ENCODE measurements around the gene DPT.

DPT gene

GRCh38 chr1:168760781-168761180, 31.8 kb upstream of the DPT start:
- no peak overlapping the region for H3K4me3 ChIP-seq (ENCODE audit: low read length in 2 of 2)
- no peaks in the 10 kb centered on the region for H3K27me3 ChIP-seq (ENCODE audit: control insufficient read depth in 1 of 2, insufficient read depth in 2 of 2, low read length in 2 of 2)
- H3K9ac ChIP-seq (ENCODE audit: low read length in 2 of 2) = no peak overlapping the region
- no peaks in the 10 kb centered on the region for H3K9me3 ChIP-seq (ENCODE audit: control insufficient read depth in 2 of 2, low read length in 2 of 2)
- no peak overlapping the region for H3K27ac ChIP-seq (ENCODE audit: low read length)
- H3K4me1 ChIP-seq (ENCODE audit: control insufficient read depth, insufficient read depth, low read length) = no peaks in the 10 kb centered on the region
- H3K36me3 ChIP-seq (ENCODE audit: control insufficient read depth in 2 of 2, insufficient read depth in 2 of 2, low read length in 2 of 2) = no peaks in the 10 kb centered on the region

- no peak overlapping the region for H3K9ac ChIP-seq (ENCODE audit: low read length in 2 of 2)
- no peaks in the 10 kb centered on the region for H3K9me3 ChIP-seq (ENCODE audit: control insufficient read depth in 2 of 2, low read length in 2 of 2)
- H3K27me3 ChIP-seq (ENCODE audit: control insufficient read depth in 1 of 2, insufficient read depth in 2 of 2, low read length in 2 of 2) = no peaks in the 10 kb centered on the region
- H3K4me1 ChIP-seq (ENCODE audit: control insufficient read depth, insufficient read depth, low read length) = no peaks in the 10 kb centered on the region
- H3K4me3 ChIP-seq (ENCODE audit: low read length in 2 of 2) = no peak overlapping the region
- no peaks in the 10 kb centered on the region for H3K36me3 ChIP-seq (ENCODE audit: control insufficient read depth in 2 of 2, insufficient read depth in 2 of 2, low read length in 2 of 2)
- no peak overlapping the region for H3K27ac ChIP-seq (ENCODE audit: low read length)
Observed at GRCh38 chr1:168760241-168760640, 31.2 kb upstream of the DPT start.

DNA sequence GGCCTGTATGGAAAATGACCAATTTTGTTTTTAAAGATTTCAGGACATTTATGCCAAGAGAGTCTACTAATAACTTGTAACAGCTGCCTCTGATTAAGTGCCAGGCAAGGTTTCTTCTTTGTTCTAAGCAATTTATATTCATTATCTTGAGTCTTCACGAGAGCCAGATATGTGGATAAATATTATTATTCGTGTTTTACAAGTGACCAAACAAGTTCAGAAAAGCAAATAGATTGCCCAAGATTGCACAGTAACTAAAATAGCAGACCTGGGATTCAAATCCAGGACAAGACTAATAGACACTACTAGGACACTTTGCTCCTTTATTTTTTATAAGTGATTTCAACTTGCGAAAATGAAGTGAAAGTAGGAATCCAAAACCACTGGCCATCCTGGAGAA, 30.1 kb upstream of the DPT start:
- no peaks in the 10 kb centered on the region for H3K36me3 ChIP-seq (ENCODE audit: control insufficient read depth in 2 of 2, insufficient read depth in 2 of 2, low read length in 2 of 2)
- H3K4me1 ChIP-seq (ENCODE audit: control insufficient read depth, insufficient read depth, low read length) = no peaks in the 10 kb centered on the region
- no peak overlapping the region for H3K4me3 ChIP-seq (ENCODE audit: low read length in 2 of 2)
- H3K27me3 ChIP-seq (ENCODE audit: control insufficient read depth in 1 of 2, insufficient read depth in 2 of 2, low read length in 2 of 2) = no peaks in the 10 kb centered on the region
- H3K27ac ChIP-seq (ENCODE audit: low read length) = no peak overlapping the region
- H3K9me3 ChIP-seq (ENCODE audit: control insufficient read depth in 2 of 2, low read length in 2 of 2) = no peaks in the 10 kb centered on the region
- H3K9ac ChIP-seq (ENCODE audit: low read length in 2 of 2) = no peak overlapping the region

- H3K36me3 ChIP-seq (ENCODE audit: control insufficient read depth in 2 of 2, insufficient read depth in 2 of 2, low read length in 2 of 2) = no peaks in the 10 kb centered on the region
- no peak overlapping the region for H3K9ac ChIP-seq (ENCODE audit: low read length in 2 of 2)
- H3K27me3 ChIP-seq (ENCODE audit: control insufficient read depth in 1 of 2, insufficient read depth in 2 of 2, low read length in 2 of 2) = no peaks in the 10 kb centered on the region
- no peak overlapping the region for H3K27ac ChIP-seq (ENCODE audit: low read length)
- no peak overlapping the region for H3K4me3 ChIP-seq (ENCODE audit: low read length in 2 of 2)
- H3K9me3 ChIP-seq (ENCODE audit: control insufficient read depth in 2 of 2, low read length in 2 of 2) = no peaks in the 10 kb centered on the region
- no peaks in the 10 kb centered on the region for H3K4me1 ChIP-seq (ENCODE audit: control insufficient read depth, insufficient read depth, low read length)
Observed at GRCh38 chr1:168758503-168758902, 29.5 kb upstream of the DPT start.

GRCh38 chr1:168755800-168756418, 26.9 kb upstream of the DPT start:
- Histone ChIP-seq H3K9ac (ENCODE audit: low read length in 2 of 2) (no peak overlapping the region), H3K27ac (ENCODE audit: low read length) (no peak overlapping the region), H3K36me3 (ENCODE audit: control insufficient read depth in 2 of 2, insufficient read depth in 2 of 2, low read length in 2 of 2) (no peaks in the 10 kb centered on the region), H3K9me3 (ENCODE audit: control insufficient read depth in 2 of 2, low read length in 2 of 2) (no peaks in the 10 kb centered on the region), H3K27me3 (ENCODE audit: control insufficient read depth in 1 of 2, insufficient read depth in 2 of 2, low read length in 2 of 2) (no peaks in the 10 kb centered on the region), H3K4me1 (ENCODE audit: control insufficient read depth, insufficient read depth, low read length) (no peaks in the 10 kb centered on the region), H3K4me3 (ENCODE audit: low read length in 2 of 2) (no peak overlapping the region)

GRCh38 chr1:168752171-168752832, 23.3 kb upstream of the DPT start:
- Histone ChIP-seq H3K27me3 (ENCODE audit: control insufficient read depth in 1 of 2, insufficient read depth in 2 of 2, low read length in 2 of 2) (no peaks in the 10 kb centered on the region), H3K9ac (ENCODE audit: low read length in 2 of 2) (no peak overlapping the region), H3K4me1 (ENCODE audit: control insufficient read depth, insufficient read depth, low read length) (no peaks in the 10 kb centered on the region), H3K36me3 (ENCODE audit: control insufficient read depth in 2 of 2, insufficient read depth in 2 of 2, low read length in 2 of 2) (no peaks in the 10 kb centered on the region), H3K9me3 (ENCODE audit: control insufficient read depth in 2 of 2, low read length in 2 of 2) (no peaks in the 10 kb centered on the region), H3K4me3 (ENCODE audit: low read length in 2 of 2) (no peak overlapping the region), H3K27ac (ENCODE audit: low read length) (no peak overlapping the region)

DNA sequence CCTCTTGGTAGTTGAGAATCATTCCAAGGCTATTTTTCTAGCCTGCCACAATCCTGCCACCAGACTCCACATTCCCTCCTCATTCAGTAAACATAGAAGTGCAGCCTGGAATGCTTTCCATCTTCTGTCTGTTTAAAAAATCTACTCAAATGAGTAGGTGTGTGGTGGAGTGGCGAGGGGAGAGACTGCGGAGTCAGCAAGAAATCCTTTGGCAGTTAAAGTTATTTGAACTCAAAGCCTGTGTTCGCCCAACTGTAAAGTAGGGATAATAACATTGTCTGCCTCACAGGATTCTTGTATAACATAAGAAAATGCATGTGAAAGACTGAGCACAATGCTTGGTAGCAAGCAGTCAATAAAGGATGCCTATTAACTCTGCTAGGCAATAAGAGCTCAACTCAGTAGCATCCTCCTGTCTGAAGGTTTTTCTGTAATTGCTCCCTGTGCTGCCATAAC, 22.2 kb upstream of the DPT start:
- H3K9me3 ChIP-seq (ENCODE audit: control insufficient read depth in 2 of 2, low read length in 2 of 2) = no peaks in the 10 kb centered on the region
- no peaks in the 10 kb centered on the region for H3K27me3 ChIP-seq (ENCODE audit: control insufficient read depth in 1 of 2, insufficient read depth in 2 of 2, low read length in 2 of 2)
- no peak overlapping the region for H3K27ac ChIP-seq (ENCODE audit: low read length)
- no peak overlapping the region for H3K4me3 ChIP-seq (ENCODE audit: low read length in 2 of 2)
- no peak overlapping the region for H3K9ac ChIP-seq (ENCODE audit: low read length in 2 of 2)
- H3K4me1 ChIP-seq (ENCODE audit: control insufficient read depth, insufficient read depth, low read length) = no peaks in the 10 kb centered on the region
- H3K36me3 ChIP-seq (ENCODE audit: control insufficient read depth in 2 of 2, insufficient read depth in 2 of 2, low read length in 2 of 2) = no peaks in the 10 kb centered on the region

- H3K27me3 ChIP-seq (ENCODE audit: control insufficient read depth in 1 of 2, insufficient read depth in 2 of 2, low read length in 2 of 2) = no peaks in the 10 kb centered on the region
- H3K9ac ChIP-seq (ENCODE audit: low read length in 2 of 2) = no peak overlapping the region
- no peak overlapping the region for H3K27ac ChIP-seq (ENCODE audit: low read length)
- H3K4me1 ChIP-seq (ENCODE audit: control insufficient read depth, insufficient read depth, low read length) = peaks cover 9% of the 10 kb centered on the region
- no peak overlapping the region for H3K4me3 ChIP-seq (ENCODE audit: low read length in 2 of 2)
- H3K36me3 ChIP-seq (ENCODE audit: control insufficient read depth in 2 of 2, insufficient read depth in 2 of 2, low read length in 2 of 2) = no peaks in the 10 kb centered on the region
- H3K9me3 ChIP-seq (ENCODE audit: control insufficient read depth in 2 of 2, low read length in 2 of 2) = no peaks in the 10 kb centered on the region
Observed at GRCh38 chr1:168742994-168743650, 14.1 kb upstream of the DPT start.

DNA sequence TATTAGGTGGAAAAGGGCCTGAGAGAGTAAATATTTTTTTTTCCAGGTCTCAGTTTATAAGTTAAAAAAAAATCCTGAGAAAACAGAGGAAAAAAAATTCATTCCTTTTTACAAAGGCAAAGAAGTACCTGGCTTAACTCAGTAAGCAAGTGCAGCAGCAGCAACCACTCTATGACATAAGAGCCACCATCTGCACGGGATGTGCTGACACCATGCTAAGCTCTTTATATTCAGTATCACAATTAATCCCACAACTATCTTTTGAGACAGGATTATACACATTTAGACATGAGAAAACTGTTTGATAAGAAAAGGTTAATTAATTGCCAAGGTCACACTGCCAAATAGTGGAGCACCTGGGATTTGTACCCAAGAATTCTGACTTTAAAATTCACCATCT, 13.4 kb upstream of the DPT start:
- H3K9me3 ChIP-seq (ENCODE audit: control insufficient read depth in 2 of 2, low read length in 2 of 2) = no peaks in the 10 kb centered on the region

GRCh38 chr1:168739908-168740307, 10.9 kb upstream of the DPT start:
- no peaks in the 10 kb centered on the region for H3K9me3 ChIP-seq (ENCODE audit: control insufficient read depth in 2 of 2, low read length in 2 of 2)
- H3K4me1 ChIP-seq (ENCODE audit: control insufficient read depth, insufficient read depth, low read length) = peaks cover 20% of the 10 kb centered on the region
- H3K27ac ChIP-seq (ENCODE audit: low read length) = no peak overlapping the region
- no peak overlapping the region for H3K4me3 ChIP-seq (ENCODE audit: low read length in 2 of 2)
- H3K36me3 ChIP-seq (ENCODE audit: control insufficient read depth in 2 of 2, insufficient read depth in 2 of 2, low read length in 2 of 2) = no peaks in the 10 kb centered on the region
- no peaks in the 10 kb centered on the region for H3K27me3 ChIP-seq (ENCODE audit: control insufficient read depth in 1 of 2, insufficient read depth in 2 of 2, low read length in 2 of 2)
- H3K9ac ChIP-seq (ENCODE audit: low read length in 2 of 2) = no peak overlapping the region

More for the DNA sequence above, 13.4 kb upstream of the DPT start:
- no peak overlapping the region for H3K4me3 ChIP-seq (ENCODE audit: low read length in 2 of 2)
- H3K4me1 ChIP-seq (ENCODE audit: control insufficient read depth, insufficient read depth, low read length) = peaks cover 16% of the 10 kb centered on the region
- H3K9ac ChIP-seq (ENCODE audit: low read length in 2 of 2) = no peak overlapping the region
- no peaks in the 10 kb centered on the region for H3K36me3 ChIP-seq (ENCODE audit: control insufficient read depth in 2 of 2, insufficient read depth in 2 of 2, low read length in 2 of 2)
- no peak overlapping the region for H3K27ac ChIP-seq (ENCODE audit: low read length)
- no peaks in the 10 kb centered on the region for H3K27me3 ChIP-seq (ENCODE audit: control insufficient read depth in 1 of 2, insufficient read depth in 2 of 2, low read length in 2 of 2)

DNA sequence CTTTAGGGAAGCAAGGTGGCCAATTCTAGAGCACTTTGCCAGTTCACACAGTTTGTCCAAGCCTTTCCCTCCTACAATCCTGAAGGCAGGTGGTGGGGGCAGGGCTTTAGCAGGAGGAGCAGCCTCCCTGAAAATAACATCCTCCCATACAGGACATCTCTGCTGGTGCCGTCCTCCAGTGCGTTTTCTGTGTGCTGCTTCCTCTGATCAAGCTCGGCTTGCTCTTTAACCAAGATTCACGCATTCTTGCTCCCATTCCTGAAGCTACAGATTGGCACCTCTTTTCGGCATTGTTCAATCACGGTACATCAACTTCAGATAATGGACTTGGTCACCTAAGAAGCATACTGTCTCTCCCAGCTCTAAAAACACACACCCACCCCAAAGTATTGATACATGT, 7.5 kb upstream of the DPT start:
- H3K27ac ChIP-seq (ENCODE audit: low read length) = no peak overlapping the region
- no peaks in the 10 kb centered on the region for H3K27me3 ChIP-seq (ENCODE audit: control insufficient read depth in 1 of 2, insufficient read depth in 2 of 2, low read length in 2 of 2)
- no peaks in the 10 kb centered on the region for H3K9me3 ChIP-seq (ENCODE audit: control insufficient read depth in 2 of 2, low read length in 2 of 2)
- no peak overlapping the region for H3K9ac ChIP-seq (ENCODE audit: low read length in 2 of 2)
- peaks cover 28% of the 10 kb centered on the region for H3K4me1 ChIP-seq (ENCODE audit: control insufficient read depth, insufficient read depth, low read length)
- no peak overlapping the region for H3K4me3 ChIP-seq (ENCODE audit: low read length in 2 of 2)
- H3K36me3 ChIP-seq (ENCODE audit: control insufficient read depth in 2 of 2, insufficient read depth in 2 of 2, low read length in 2 of 2) = no peaks in the 10 kb centered on the region

Measured in stomach smooth muscle (tissue), 2 donors.